ENCODE results near the gene PHLDB2. TPM values are rescaled to one million over a fixed set of nuclear protein-coding genes. Genes with fewer than 3 reads are reported as not detected.
A peak's percentile ranks its signal among the peaks of the same experiment; 100 is the strongest.

The PHLDB2 gene
- total RNA-seq, 2 experiments from 2014 or later: 5.8 to 6.0 TPM

DNA sequence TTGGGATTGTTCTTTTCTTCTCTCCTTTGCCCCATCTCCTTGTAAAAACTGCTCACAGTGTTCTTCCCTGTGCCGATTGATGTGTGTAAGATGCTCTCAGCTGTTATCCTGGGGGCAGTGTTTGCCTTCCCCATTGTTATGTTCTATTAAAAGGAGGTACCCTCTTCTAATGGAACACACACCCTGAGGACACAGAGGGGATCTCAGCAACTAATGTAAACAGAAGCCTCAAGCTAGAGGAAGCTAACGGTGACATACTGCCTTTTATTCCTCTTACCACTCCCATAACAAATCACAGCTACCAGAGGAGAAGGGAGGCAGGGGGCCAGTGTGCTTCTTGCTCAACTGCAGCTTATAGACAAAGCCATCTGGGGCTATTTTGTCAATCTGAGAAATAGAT is 141.9 kb downstream of the PHLDB2 start:
- H3K9me3 Mint-ChIP-seq: no peaks in the 10 kb centered on the region
- intact Hi-C loops (cut with DNase I, micrococcal nuclease): no loop called here
- no peaks in the 10 kb centered on the region for H3K27me3 Mint-ChIP-seq
- Histone ChIP-seq H3K4me3 (ENCODE audit: low read length) (no peak overlapping the region), H3K36me3 (ENCODE audit: insufficient read depth, low read length) (no peaks in the 10 kb centered on the region), H3K27me3 (ENCODE audit: control insufficient read depth in 1 of 2, insufficient read depth in 2 of 2, low read length in 2 of 2) (peaks cover 0 to 3% of the 10 kb centered on the region in 2 experiments), H3K27ac (ENCODE audit: low read depth in 1 of 2, low read length in 2 of 2) (no peak overlapping the region), H3K4me1 (ENCODE audit: insufficient read depth, low read length) (peaks cover 29% of the 10 kb centered on the region), H3K9me3 (ENCODE audit: control insufficient read depth in 1 of 2, insufficient read depth in 1 of 2, low read length in 2 of 2) (no peaks in the 10 kb centered on the region)
- H3K36me3 Mint-ChIP-seq (ENCODE audit: low read depth): no peaks in the 10 kb centered on the region
- ChIA-PET POLR2A (interaction anchor here (4.5 kb wide), 1 partner anchor 22 kb away, joined by 19 read pairs; the partner anchor contains the start of gene ABHD10), CTCF (interaction anchor here (2.6 kb wide), 1 partner anchor 13 kb away, joined by 10 read pairs; no protein-coding TSS in a partner anchor)
- TF ChIP-seq CTCF (IDR thresholded peaks at IDR 0.05): no peak
- peaks cover 48% of the 10 kb centered on the region for H3K4me1 Mint-ChIP-seq (ENCODE audit: low read depth)
- DNase-seq (no peak), ATAC-seq (ENCODE audit: poor library complexity) (no peak)
- H3K27ac Mint-ChIP-seq: no peak overlapping the region
- peak overlapping the region; percentile 40 for H3K4me3 Mint-ChIP-seq

GRCh38 chr3:112001526-112001925 is 142.5 kb downstream of the PHLDB2 start:
- ChIA-PET POLR2A (interaction anchor here (4.5 kb wide), 1 partner anchor 23 kb away, joined by 19 read pairs; the partner anchor contains the start of gene ABHD10), CTCF (interaction anchor here (2.6 kb wide), 1 partner anchor 12 kb away, joined by 10 read pairs; no protein-coding TSS in a partner anchor)
- ATAC-seq (ENCODE audit: poor library complexity) (no peak), DNase-seq (no peak)
- intact Hi-C loops (cut with DNase I, micrococcal nuclease): no loop called here
- peaks cover 0 to 3% of the 10 kb centered on the region in 2 experiments for H3K27me3 ChIP-seq (ENCODE audit: control insufficient read depth in 1 of 2, insufficient read depth in 2 of 2, low read length in 2 of 2)
- H3K9me3 ChIP-seq (ENCODE audit: control insufficient read depth in 1 of 2, insufficient read depth in 1 of 2, low read length in 2 of 2): no peaks in the 10 kb centered on the region
- no peak for TF ChIP-seq CTCF (IDR thresholded peaks at IDR 0.05)
- H3K27ac ChIP-seq (ENCODE audit: low read depth in 1 of 2, low read length in 2 of 2): no peak overlapping the region
- no peaks in the 10 kb centered on the region for H3K36me3 ChIP-seq (ENCODE audit: insufficient read depth, low read length)
- H3K4me1 ChIP-seq (ENCODE audit: insufficient read depth, low read length): peaks cover 29% of the 10 kb centered on the region
- H3K4me3 ChIP-seq (ENCODE audit: low read length): no peak overlapping the region
- H3K36me3 Mint-ChIP-seq (ENCODE audit: low read depth): no peaks in the 10 kb centered on the region
- H3K27ac Mint-ChIP-seq: no peak overlapping the region
- H3K4me1 Mint-ChIP-seq (ENCODE audit: low read depth): peaks cover 48% of the 10 kb centered on the region
- H3K27me3 Mint-ChIP-seq: no peaks in the 10 kb centered on the region
- no peaks in the 10 kb centered on the region for H3K9me3 Mint-ChIP-seq
- no peak overlapping the region for H3K4me3 Mint-ChIP-seq

DNA sequence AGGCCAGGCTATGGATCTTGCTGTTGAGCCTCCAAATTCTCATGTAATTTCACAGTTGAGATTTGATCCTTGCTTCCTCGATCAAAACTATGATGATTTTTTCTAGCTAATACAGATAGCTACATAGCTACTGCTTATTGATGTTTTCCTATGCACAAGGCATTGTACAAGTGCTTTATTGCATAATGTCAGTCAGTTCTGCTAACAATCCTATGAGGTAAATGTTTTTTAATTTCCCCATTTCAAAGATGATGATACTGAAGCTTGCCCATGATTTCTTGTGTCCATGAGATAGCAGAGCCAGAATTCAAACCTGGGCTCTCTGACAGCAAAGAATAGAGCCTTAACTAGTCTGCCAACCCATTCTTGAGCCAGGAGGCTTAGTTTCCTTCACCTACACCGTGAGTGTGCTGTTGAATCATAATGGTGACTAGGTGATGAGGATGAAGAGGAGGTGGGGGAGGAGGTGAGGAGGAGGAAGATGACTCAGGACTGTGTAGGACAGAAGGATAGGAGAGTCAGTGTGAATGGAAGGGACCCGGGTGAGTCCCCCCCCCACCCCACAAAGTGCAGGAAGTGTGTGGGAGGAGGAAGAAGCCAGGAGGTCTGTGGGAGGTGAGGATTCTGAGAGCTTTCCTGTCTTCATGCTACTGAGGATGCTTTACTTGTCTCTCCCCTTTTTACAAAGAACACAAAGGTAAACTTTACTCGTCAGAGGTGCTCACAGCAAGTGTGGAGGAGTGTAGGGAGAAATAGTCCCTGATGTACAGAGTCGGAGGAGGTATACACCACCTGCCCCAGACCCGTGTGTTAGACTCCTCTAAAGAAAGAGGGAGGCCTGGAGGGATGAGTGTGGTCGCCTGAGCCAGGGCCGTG is 143.3 kb downstream of the PHLDB2 start:
- peaks cover 29% of the 10 kb centered on the region for H3K4me1 ChIP-seq (ENCODE audit: insufficient read depth, low read length)
- Mint-ChIP-seq H3K9me3 (no peaks in the 10 kb centered on the region), H3K4me3 (no peak overlapping the region), H3K27me3 (no peaks in the 10 kb centered on the region), H3K4me1 (ENCODE audit: low read depth) (peaks cover 48% of the 10 kb centered on the region), H3K36me3 (ENCODE audit: low read depth) (no peaks in the 10 kb centered on the region), H3K27ac (peak overlapping the region; percentile 36)
- no peak overlapping the region for H3K4me3 ChIP-seq (ENCODE audit: low read length)
- TF ChIP-seq CTCF (IDR thresholded peaks at IDR 0.05): no peak
- ATAC-seq (ENCODE audit: poor library complexity) (peak; percentile 22), DNase-seq (peak in 3 of 14 experiments; percentile 9 to 55 (median 23))
- CTCF ChIA-PET: interaction anchor here (1.6 to 3.4 kb wide), 3 partner anchors 11 to 70 kb away, joined by 4 to 16 read pairs (median 10); no protein-coding TSS in a partner anchor
- peaks cover 0 to 3% of the 10 kb centered on the region in 2 experiments for H3K27me3 ChIP-seq (ENCODE audit: control insufficient read depth in 1 of 2, insufficient read depth in 2 of 2, low read length in 2 of 2)
- no peak overlapping the region for H3K27ac ChIP-seq (ENCODE audit: low read depth in 1 of 2, low read length in 2 of 2)
- H3K9me3 ChIP-seq (ENCODE audit: control insufficient read depth in 1 of 2, insufficient read depth in 1 of 2, low read length in 2 of 2): no peaks in the 10 kb centered on the region
- POLR2A ChIA-PET: interaction anchor here (0.6 to 4.5 kb wide), 4 partner anchors 9 to 480 kb away, joined by 3 to 19 read pairs (median 4); partner anchors contain the start of gene ABHD10
- no peaks in the 10 kb centered on the region for H3K36me3 ChIP-seq (ENCODE audit: insufficient read depth, low read length)
- intact Hi-C loops (cut with DNase I, micrococcal nuclease): no loop called here
